ENCODE data around the gene MAMLD1. TPM values are rescaled to one million over a fixed set of nuclear protein-coding genes. Genes with fewer than 3 reads are reported as not detected.

Gene MAMLD1
- total RNA-seq, 1 donor from 2014 or later, result 6.1 TPM

- no peak for DNase-seq (ENCODE audit: low spot score)
Measured at GRCh38 chrX:150460063-150460462, 96.9 kb downstream of the MAMLD1 start.

GRCh38 chrX:150460781-150461180 lies 97.7 kb downstream of the MAMLD1 start:
- DNase-seq (ENCODE audit: low spot score), result no peak

GRCh38 chrX:150463566-150463965 lies 100.4 kb downstream of the MAMLD1 start:
- peak; percentile 26 for DNase-seq (ENCODE audit: low spot score)

GRCh38 chrX:150464001-150464400 lies 100.9 kb downstream of the MAMLD1 start:
- peak; percentile 22 for DNase-seq (ENCODE audit: low spot score)

- DNase-seq (ENCODE audit: low spot score), result peak; percentile 6
Measured at GRCh38 chrX:150465326-150465725, 102.2 kb downstream of the MAMLD1 start.

- DNase-seq (ENCODE audit: low spot score), result peak; percentile 33
Measured at GRCh38 chrX:150465881-150466775, 103.0 kb downstream of the MAMLD1 start.

- no peak for DNase-seq (ENCODE audit: low spot score)
Measured at GRCh38 chrX:150472306-150472705, 109.2 kb downstream of the MAMLD1 start.

- DNase-seq (ENCODE audit: low spot score), result no peak
Measured at GRCh38 chrX:150473371-150473770, 110.3 kb downstream of the MAMLD1 start.

- no peak for DNase-seq (ENCODE audit: low spot score)
Measured at GRCh38 chrX:150475461-150475860, 112.3 kb downstream of the MAMLD1 start.

GRCh38 chrX:150476164-150476699 lies 113.1 kb downstream of the MAMLD1 start:
- DNase-seq (ENCODE audit: low spot score), result no peak

- no peak for DNase-seq (ENCODE audit: low spot score)
Measured at GRCh38 chrX:150477371-150477770, 114.3 kb downstream of the MAMLD1 start.

GRCh38 chrX:150478496-150479492 lies 115.7 kb downstream of the MAMLD1 start:
- DNase-seq (ENCODE audit: low spot score), result no peak

- DNase-seq (ENCODE audit: low spot score), result no peak
Measured at GRCh38 chrX:150482537-150483206, 119.6 kb downstream of the MAMLD1 start.

GRCh38 chrX:150483356-150483985 lies 120.4 kb downstream of the MAMLD1 start:
- DNase-seq (ENCODE audit: low spot score), result no peak

- DNase-seq (ENCODE audit: low spot score), result no peak
Measured at GRCh38 chrX:150486011-150486410, 122.9 kb downstream of the MAMLD1 start.

- DNase-seq (ENCODE audit: low spot score), result no peak
Measured at GRCh38 chrX:150487369-150488094, 124.4 kb downstream of the MAMLD1 start.

- DNase-seq (ENCODE audit: low spot score), result no peak
Measured at GRCh38 chrX:150489359-150490015, 126.4 kb downstream of the MAMLD1 start.

GRCh38 chrX:150495496-150495895 lies 132.4 kb downstream of the MAMLD1 start:
- DNase-seq (ENCODE audit: low spot score), result no peak

GRCh38 chrX:150499240-150499639 lies 136.1 kb downstream of the MAMLD1 start:
- DNase-seq (ENCODE audit: low spot score), result no peak

- no peak for DNase-seq (ENCODE audit: low spot score)
Measured at GRCh38 chrX:150502091-150502490, 139.0 kb downstream of the MAMLD1 start.

Data from ureter (tissue), 1 donor.